Pulmonary artery endothelial cell (primary cell): ENCODE results near the gene NECTIN2. TPM values are rescaled to one million over a fixed set of nuclear protein-coding genes. Genes with fewer than 3 reads are reported as not detected.
"Not testable (repeated sequence)": the region's sequence is repeated elsewhere in the genome, so short reads cannot be mapped to it uniquely, and the experiment has no call there.

Source experiments
- DNase-seq: peaks from one replicate; pipeline ENCODE4 v3.0.0-alpha.2; 2011; ENCODE audit warnings: low read depth, low spot score
- total RNA-seq: library from RNA; depleted of rRNA; stranded (reverse); fragments of >200 nt; gene quantifications from 2 replicates; pipeline ENCODE4 v1.2.3, GENCODE V29; 2014

Gene NECTIN2
- total RNA-seq, 1 donor from 2014 or later, result 101 TPM

DNA sequence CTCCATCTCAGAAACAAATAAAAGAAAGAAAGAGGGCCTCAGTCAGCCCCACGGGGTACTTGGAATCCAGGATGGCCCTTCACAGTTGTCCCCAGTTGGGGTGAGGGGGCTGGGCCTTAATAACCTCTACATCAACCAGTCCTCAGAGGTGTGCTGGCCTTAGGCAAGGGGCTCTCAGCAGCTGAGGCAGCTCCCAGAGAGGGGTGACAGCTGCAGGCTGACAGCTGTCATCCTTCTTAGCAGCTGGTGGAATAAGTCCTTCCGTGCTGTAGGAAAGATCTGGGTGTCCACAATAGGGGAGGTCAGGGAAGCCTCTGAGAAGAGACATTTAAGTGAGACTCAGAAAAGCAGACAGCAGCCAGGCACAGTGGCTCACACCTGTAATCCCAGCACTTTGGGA is 29.8 kb upstream of the NECTIN2 start:
- DNase-seq, result no peak

DNA sequence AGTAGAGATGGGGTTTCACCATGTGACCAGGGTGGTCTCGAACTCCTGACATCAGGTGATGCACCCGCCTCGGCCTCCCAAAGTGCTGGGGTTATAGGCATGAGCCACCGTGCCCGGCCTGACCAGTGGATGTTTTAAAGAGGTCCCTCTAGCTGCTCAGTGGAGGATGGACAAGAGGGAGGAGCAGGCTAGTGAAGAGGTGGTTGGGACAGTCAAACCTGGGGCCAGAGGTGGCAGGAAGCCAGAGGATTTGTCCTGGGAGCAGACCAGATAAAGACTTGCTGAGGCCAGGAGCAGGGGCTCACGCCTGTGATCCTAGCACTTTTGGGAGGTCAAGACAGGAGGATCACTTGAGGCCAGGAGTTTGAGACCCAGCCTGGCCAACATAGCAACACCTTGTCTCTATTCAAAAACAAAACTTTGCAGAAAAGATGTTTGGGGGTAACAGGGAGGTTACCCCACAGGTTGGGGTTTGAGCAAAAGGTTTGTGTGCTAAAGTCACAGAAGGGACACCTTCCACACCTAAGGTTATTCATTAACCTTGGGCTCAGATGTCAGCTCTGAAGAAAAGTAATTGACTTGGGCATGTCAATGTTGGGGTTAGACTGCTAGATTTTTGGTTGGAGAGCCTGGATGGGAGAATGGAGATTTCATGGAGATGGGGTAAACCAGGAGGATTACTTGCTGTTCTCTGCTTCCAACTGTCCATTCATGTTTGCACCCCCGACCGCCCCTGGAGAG is 28.2 kb upstream of the NECTIN2 start:
- DNase-seq, result no peak

DNA sequence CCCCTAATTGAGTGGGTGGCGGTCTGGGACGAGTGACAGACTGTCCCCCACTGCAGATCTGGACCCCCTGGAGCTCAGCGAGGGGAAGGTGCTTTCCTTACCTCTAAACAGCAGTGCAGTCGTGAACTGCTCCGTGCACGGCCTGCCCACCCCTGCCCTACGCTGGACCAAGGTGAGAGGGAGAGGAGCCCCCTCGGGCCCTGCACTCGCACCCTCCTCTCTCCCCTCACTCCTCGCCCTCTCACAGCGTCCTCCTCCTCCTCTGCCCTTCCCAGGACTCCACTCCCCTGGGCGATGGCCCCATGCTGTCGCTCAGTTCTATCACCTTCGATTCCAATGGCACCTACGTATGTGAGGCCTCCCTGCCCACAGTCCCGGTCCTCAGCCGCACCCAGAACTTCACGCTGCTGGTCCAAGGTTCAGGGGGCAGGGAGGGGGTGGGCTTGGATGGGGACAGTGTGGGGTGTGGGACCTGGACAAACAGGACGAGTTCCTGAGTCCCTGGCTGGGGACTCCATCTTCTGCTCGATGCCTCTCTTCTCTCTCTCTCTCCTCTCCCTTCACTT is 27.5 kb upstream of the NECTIN2 start:
- DNase-seq, result no peak

DNA sequence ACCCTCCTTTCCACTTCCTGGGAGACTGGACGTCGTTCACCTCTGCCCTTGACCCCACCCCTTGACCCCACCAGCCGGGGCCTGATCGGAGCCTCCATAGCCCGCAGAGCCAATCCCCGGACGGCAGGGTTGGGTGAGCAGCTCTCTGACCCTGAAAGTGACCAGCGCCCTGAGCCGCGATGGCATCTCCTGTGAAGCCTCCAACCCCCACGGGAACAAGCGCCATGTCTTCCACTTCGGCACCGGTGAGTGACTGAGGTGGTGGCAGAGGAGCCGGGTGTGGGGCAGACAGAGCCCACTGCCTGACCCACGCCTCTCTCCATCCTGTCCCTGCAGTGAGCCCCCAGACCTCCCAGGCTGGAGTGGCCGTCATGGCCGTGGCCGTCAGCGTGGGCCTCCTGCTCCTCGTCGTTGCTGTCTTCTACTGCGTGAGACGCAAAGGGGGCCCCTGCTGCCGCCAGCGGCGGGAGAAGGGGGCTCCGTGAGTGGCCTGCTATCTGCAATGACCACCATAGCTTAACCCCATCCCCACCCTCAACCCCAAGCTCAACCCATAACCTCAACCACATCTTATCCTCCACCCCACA is 26.8 kb upstream of the NECTIN2 start:
- DNase-seq, result no peak

DNA sequence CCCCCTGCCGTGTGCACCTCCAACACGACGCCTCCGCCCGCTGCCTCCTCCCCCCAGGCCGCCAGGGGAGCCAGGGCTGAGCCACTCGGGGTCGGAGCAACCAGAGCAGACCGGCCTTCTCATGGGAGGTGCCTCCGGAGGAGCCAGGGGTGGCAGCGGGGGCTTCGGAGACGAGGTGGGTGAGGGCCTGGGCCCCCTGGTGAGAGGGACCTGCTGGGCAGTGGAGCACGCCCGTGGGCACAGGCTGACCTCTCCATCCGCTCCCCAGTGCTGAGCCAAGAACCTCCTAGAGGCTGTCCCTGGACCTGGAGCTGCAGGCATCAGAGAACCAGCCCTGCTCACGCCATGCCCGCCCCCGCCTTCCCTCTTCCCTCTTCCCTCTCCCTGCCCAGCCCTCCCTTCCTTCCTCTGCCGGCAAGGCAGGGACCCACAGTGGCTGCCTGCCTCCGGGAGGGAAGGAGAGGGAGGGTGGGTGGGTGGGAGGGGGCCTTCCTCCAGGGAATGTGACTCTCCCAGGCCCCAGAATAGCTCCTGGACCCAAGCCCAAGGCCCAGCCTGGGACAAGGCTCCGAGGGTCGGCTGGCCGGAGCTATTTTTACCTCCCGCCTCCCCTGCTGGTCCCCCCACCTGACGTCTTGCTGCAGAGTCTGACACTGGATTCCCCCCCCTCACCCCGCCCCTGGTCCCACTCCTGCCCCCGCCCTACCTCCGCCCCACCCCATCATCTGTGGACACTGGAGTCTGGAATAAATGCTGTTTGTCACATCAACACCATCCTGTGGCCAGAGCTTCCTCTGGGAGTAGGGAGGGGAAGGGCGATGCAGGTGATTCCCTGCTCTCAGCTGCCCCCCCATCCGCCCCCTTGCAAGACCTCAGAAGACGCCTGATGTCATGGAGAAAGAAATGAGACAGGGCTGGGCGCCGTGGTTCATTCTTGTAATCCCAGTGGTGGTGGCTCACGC is 25.2 kb upstream of the NECTIN2 start:
- no peak for DNase-seq

DNA sequence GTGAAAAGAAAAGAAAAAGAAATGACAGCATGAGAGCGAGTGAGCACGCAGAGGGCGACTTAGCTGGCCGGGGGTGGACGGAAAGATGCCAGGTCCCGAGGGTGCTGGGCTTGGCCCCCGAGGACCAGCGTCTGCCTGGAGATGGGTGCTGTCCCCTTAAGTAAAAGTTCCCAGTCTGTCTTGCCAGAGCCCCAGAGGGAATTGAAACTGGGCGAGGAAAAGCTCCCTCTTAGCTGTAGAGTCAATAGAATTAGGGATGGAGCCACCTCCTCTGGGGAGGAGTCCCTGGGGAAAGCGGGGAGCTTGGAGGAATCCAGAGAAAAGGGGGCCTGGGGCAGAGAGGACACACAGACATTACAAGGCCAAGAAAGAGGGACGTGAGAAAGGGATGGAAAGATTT is 23.9 kb upstream of the NECTIN2 start:
- no peak for DNase-seq

DNA sequence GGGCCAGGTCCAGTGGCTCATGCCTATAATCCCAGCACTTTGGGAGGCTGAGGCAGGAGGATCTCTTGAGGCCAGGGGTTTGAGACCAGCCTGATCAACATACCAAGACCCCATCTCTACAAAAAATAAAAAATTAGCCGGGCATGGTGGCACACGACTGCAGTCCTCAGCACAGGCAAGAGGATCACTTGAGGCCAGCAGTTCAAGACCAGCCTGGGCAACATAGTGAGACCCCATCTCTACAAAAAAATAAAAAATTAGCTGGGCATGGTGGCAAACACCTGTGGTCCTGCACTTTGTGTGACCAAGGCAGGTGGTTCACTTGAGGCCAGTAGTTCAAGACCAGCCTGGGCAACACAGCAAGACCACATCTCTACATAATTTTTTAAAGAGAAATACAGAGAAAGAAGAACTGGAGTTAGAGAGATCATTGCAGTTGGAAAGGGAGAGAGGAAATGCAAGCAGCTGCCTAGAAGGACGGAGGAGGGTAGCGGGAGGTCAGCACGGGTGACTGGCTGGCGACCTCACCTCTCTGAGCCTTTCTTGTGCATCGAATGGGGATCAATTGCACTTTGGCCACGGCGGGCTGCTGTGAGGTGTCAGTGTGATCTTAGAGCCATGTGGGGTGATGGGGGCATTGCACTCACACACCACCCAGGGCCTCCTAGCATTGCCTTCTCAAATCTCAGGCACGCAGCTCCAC is 23.3 kb upstream of the NECTIN2 start:
- DNase-seq, result no peak

DNA sequence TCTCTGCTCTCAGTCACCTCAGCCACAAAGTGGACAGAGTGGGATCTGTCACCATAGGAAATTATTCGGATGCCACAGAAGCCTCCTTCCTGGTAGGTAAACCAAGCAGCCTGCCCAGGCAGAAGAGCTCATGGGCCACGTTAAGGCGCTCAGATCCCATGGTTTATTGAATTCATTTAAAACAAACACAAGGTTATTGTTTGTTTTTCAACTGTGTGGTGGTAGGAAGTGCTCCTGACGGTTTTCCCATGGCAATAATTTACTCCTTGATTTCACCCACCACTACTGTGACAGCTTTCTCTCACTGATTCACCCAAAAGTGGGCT is 22.8 kb upstream of the NECTIN2 start:
- DNase-seq, result no peak

DNA sequence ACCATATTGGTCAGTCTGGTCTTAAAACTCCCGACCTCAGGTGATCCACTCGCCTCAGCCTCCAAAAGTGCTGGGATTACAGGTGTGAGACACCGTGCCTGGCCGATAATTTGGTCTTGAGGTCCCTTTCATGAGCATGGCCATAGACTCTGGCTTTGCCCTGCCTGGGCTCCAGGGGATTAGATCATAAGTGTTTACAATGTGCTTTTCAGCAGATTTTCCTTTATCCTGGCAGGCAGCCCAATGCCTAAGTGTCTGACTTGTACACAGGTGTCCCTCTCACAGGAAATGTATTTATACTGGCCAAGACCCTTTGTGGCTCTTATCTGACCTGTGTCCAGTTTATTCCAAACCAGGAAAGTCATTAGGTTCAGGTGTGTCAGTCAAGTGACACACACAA is 21.3 kb upstream of the NECTIN2 start:
- DNase-seq, result no peak

DNA sequence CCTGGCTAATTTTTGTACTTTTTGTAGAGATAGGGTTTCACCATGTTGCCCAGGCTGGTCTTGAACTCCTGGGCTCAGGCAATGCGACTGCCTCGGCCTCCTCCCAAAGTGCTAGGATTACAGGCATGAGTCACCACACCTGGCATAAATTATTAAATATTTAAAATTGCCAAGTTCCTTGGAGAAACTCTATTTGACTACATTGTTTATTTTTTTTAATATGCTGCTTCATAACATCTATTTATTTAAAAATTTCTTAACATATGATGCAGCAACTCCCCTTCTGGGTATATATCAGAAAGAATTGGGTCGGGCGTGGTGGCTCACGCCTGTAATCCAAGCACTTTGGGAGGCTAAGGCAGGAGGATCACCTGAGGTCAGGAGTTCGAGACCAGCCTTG is 13.2 kb upstream of the NECTIN2 start:
- not testable (repeated sequence) for DNase-seq

DNA sequence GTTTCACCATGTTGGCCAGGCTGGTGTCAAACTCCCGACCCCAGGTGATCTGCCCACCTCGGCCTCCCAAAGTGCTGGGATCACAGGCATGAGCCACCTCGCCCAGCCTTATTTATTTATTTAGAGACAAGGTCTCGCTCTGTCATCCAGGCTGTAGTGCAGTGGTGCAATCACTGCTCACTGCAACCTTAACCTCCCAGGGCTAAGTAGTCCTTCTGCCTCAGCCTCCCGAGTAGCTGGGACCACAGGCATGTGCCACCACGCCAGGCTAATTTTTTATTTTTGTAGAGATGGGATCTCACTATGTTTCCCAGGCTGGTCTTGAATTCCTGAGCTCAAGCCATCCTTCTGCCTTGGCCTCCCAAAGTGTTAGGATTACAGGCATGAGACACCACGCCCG is 11.7 kb upstream of the NECTIN2 start:
- not testable (repeated sequence) for DNase-seq

DNA sequence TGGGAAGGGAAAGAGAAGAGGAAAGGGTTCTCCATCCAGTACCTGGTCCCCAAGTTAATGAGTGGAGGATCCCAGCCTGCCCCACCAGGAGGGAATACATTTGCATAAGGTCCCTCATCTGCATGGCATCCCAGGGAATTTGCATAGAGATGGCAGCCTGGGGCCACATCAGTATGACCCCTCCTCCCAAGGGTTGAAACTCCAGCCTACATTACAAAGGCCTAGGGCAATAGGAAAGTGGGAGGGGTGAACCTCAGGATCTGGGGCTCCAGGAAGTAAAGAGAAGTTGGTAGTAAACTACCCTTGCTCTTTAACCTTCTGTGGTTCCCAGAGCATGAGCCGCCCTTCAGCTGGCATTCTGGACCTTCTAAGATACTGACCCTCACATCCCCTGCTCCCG is 6.8 kb upstream of the NECTIN2 start:
- DNase-seq, result no peak

DNA sequence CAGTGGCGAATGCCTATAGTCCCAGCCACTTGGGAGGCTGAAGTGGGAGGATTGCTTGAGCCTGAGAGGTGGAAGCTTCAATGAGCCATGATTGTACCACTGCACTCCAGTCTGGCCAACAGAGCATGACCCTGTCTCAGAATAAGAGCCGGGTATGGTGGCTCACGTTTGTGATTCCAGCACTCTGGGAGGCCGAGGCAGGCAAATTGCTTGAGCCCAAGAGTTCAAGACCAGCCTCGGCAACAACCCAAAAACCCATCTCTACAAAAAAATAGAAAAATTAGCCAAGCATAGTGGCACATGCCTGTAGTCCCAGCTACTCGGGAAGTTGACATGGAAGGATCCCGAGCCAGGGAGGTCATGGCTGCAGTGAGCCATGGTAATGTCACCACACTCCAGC is 5.3 kb upstream of the NECTIN2 start:
- DNase-seq, result no peak

DNA sequence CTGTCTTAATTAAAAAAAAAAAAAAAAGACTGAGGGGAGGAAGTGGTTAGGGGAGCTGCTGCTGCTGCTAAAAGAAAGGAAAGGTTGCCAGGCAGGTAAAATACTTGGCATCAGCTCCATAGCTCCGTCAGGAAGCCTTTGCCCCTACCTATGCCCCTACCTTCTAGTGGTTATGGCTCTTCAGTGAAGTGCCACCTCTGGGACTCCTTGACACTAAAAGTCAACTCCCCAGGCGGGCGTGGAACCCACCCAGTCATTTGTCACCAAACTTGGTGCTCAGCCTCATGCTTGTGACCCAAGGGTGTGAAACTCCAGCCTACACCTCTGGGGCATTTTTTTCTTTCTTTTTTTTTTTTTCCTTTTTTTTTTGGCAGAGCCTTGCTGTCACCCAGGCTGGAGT is 4.9 kb upstream of the NECTIN2 start:
- DNase-seq, result no peak

DNA sequence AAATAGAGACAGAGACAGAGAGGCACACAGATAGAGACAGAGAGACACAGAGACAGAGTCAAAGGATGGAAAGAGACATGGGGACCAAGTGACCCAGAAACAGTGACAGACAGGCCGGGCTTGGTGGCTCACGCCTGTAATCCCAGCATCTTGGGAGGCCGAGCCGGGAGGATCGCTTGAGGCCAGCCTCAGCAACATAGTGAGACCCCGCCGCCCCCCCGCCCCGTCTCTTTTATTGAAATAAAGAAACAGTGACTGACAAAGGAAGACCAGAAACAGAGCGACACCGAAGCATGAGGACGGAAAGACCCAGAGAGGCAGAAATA is 848 bp upstream of the NECTIN2 start:
- no peak for DNase-seq

DNA sequence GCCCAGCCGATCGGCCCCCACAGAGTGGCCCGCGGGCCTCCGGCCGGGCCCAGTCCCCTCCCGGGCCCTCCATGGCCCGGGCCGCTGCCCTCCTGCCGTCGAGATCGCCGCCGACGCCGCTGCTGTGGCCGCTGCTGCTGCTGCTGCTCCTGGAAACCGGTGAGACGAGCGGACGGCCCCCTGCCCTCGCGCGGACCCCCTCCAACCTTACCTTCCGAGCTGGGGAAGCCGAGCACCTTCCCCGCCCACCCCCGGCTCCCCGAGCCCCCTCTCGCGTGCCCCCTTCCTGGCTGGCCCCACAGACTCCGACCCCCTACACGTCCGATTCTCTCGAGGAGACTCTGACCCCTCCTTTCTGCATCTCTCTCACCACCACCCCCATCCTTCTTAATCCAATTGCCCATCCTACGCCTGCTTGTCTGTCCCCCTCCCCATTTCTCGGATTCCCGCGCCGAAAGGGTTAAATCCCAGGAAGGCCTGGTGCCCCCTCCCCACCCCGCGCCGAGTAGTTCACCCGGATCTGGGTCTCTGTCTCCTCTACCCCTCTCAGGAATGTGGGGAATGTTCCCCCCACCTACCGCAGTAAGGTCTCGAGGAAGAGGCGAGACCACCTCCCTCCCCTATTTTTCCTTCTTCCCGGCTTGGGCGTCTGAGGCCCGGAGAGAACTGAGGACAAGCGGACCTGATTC is 502 bp downstream of the NECTIN2 start:
- no peak for DNase-seq

DNA sequence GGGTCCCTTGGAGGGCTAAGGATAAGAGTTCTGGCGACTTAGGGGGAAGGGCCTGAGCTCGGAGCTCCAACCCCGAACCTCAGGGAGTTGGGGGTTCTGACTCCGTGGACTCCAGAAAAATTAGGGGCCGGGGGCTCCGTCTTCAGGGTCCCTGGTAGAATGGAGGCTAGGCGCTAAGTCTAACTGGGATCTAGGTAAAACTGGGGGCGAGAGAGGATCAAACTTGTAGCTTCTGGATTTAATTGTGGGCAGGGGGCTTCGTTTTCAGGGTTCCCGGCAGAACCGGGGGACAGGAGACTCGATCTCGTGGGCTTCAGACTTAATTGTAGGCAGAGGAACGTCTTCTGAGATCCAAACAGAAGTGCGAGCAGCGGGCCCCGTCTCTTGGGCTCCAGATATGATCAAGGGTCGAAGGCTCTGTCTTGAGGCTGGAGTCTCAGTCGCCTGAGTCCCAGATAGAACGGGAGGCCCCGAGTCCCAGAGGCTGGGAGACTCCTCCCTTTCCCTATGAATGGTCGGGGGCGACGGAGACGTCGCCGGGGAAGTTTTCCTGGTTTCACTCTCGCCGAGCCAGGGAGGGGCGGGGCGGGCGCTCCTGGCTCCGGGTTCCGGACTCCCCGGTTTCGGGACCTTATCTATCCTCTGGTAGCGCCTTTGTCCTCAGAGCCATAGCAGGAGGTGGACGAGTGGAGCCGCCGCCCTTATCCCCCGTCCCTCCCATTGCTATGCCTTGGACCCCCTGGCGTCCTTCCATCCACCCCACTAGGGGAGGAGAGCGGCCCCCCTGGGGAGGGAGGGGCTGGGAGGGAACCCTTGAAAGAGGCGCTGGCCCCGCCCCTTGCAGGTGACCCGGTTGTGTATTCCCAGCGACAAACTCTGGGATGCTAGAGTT is 1.3 kb downstream of the NECTIN2 start:
- no peak for DNase-seq

DNA sequence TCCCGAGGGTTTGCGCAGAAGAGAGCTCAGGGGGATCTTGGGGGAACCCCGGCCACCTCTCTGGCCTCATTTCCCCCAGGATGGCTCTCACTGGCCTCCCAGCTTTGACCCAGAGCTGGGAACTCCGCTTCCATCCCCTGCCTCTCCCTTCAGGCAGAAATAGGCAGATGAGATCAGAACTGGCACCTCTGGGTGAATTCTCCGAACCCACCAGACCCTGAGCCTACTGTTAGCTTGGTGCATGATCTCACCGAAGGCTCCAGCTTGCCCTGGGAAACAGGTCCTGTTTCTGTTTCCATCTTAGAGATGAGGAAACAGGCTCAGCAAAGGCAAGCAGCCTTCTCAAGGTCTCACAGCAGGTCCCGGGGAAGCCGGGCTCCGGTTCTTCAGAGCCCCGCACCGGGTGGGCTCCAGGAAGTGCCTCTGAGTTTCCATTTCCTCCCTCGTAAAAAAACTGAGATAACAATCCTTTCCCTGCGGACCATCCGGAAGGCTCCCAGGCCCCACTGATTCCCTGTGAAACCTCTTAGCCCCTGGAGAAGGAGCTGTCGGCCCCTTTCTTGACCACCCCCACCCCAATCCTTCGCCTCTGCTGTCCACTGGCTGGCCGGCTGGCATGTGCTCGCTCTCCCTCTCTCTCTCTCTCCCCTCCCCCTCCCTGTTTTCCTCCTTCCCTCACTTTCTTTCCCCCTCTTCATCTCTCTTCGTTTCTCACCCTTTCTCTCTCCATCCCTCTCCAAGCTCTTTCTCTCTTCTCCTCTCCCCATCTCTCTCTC is 2.1 kb downstream of the NECTIN2 start:
- no peak for DNase-seq

DNA sequence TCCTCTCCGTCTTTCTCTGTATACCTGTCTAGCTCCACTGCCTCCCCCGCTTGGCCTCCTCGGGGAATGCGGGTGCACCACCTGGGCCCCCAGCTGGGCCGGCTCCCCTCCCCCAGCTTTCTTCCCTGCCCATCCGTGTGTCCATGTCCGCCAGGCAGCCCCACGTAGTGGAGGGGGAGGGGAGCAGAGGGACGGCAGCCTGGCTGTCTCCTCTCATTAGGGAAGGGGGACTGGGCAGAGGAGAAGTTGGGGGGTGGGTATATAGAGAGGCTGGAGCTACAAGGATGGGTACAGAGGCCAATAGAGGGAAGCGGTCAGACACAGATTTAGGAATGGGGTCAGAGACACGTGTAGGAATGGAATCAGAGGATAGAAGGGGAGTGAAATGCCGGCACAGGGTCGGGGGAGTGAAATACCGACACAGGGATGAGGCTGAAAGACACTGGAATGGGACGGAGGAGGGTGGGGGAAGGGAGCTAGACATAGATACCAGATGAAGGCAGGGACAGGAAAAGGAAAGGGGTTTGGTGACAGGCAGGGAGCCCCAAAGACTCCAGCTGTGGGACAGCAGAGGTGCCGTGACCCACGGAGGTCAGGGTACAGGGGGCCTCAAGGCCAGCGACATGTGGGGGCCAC is 2.8 kb downstream of the NECTIN2 start:
- no peak for DNase-seq
